HG02885 (cell line): ENCODE results near the gene PCGF3.
"Not testable (repeated sequence)": the region's sequence is repeated elsewhere in the genome, so short reads cannot be mapped to it uniquely, and the experiment has no call there.

ENCODE experiments used
- ATAC-seq: cut with Tn5 transposase; IDR thresholded peaks from one replicate; pipeline ENCODE4 v1.9.1; 2021; ENCODE audit warnings: mild to moderate bottlenecking; ENCODE audit not compliant: unreplicated experiment, poor library complexity

The PCGF3 gene

DNA sequence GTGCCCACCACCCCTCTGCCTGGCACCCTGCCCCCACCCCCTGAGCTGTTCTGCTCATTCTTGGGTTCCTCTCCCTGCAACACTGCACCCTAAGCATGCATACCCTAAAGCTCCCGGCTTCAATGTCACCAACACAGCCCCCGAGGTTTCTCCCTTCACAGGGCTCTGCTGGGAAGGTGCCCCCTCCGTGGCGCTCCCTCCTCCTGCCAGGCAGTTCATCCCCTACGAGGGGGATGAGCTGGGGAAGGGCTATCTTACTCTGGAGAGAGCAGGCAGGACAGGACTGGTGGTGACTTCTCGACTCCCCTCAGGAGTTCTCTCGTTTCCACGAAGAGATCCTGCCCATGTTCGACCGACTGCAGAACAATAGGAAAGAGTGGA, 38.1 kb upstream of the PCGF3 start:
- ATAC-seq: no peak

DNA sequence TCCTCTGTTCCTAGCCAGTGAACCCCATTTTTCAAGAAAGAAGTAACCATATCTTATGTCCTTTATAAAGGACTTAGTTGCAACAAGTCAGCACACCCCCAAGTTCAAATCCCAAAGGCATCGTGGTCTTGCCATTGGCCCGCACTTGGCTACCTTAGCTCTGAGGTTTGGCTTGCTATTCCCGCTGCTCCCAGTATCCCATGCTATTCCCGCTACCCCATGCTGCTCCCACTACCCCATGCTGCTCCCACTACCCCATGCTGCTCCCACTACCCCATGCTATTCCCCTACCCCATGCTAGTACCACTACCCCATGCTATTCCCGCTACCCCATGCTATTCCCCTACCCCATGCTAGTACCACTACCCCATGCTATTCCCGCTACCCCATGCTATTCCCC, 37.4 kb upstream of the PCGF3 start:
- ATAC-seq: not testable (repeated sequence)

DNA sequence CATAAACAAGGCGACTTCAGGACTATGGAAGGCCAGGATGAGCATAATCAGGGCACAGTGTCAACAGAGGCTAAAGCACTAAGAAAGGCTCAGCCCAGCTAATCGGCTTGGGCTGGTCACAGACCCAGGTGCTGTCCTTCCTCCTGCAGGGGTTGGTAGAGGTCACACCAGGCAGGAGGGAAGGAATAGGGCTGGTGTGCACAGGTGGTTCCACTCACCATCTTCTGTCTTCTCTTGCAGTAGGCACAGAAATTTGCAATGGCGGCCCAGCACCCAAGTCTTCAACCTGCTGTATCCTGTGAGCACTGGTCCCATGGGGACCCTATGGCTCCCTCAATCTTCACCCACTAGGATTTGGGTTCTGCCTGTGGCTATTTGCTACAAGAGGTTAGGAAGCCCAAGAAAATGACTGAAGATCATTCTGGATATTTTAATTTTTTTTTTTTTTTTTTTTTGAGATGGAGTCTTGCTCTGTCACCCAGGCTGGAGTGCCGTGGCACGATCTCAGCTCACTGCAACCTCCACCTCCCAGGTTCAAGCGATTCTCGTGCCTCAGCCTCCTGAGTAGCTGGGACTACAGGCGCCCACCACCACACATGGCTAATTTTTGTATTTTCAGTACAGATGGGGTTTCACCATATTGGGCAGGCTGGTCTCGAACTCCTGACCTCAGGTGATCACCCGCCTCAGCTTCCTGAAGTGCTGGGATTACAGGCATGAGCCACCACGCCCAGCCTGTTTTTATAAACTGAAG, 35.6 kb upstream of the PCGF3 start:
- ATAC-seq: not testable (repeated sequence)

DNA sequence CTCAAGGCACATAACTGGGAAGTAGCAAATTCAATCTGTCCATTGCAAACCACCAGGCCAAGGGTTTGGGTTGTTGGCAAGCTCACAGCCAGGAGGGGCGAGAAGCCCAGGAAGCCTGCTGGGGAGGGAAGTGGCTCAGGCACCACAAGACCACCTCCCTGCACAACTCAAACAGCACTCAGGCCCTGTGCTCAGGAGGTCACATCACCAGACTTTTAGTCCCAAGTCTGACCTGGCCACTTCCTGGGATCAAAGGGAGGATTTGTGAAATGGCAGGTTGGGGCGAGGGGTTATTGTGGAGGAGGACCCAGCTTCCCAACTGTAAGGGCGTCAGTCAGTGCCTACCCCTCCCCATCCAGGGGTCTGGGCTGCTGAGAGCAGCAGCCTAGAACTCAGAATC, 33.9 kb upstream of the PCGF3 start:
- no peak for ATAC-seq

DNA sequence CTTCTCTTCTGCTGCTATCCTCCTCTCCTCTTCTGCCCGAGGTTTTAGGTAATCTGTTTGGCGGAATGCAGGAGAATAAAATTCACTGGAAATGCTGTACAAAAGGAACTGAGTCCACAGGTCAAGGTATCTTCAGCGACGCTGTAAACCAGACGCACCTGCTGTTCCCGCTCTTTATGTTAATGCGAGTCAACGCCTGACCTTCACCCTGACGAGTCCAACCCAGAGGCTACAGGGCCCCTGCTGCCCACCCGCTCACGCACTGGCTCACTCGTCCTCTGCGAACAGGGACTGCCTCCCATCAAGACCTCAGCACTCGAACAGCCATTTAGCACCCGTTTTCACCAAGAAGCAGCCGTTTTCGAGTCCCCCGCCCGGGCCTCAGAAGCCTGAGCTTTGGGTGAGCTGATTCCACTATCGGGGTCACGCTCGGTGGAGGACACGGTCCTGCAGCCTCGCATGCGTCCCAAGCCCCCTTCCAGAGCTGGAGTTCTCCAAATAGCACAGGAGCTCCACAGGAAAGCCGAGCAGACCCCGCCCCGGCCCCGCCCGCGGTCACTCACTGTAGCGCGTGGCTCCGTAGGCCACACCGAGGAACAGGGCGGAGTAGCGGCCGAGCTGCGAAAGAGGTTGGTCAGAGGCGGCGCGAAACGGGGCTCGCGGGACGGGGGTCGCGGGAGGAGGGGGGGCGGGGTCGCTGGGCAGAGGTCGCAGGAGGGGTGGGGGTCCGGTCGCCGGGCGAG, 32.1 kb upstream of the PCGF3 start:
- no peak for ATAC-seq

DNA sequence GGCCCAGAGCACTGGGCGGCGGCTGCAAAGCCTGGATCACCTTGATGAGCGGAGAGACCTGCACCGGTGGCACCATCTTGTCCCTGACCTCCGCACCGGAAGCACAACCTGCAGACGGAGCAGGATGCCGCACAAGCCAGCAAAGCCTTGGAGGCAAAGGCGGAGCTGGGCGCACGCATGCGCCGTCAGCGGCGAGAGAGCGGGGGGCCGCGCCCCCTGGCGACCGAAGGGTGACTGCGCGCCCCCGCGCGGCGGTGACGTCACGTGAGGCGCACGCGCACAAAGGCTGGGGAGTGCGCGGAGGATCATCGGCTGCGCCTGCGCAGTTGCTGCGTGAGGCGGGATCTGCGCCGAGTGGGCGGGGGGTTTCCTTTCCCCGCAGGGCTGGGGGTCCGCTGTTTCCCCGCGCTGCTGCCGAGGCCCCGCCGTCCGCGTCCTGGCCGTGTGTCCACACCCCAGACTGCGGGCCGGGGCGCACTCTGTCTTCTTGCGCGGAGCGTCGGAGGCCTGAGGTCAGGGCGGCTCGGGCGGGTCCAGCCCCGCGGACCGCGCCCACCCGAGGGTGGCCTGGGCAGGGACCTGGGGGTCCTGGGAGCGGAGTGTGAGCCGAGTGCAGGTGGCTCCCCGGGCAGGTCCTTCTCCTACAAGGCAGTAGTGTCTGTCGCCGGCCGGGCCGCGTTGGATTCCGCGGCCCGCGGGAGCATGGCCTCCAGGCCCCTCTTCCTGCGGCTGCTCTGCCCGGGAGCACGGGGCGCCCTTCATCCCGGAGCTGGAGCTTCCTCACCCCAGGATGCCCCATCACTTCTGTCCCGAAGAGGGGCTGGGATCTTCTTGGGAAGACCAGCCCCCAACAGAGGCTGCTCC, 31.2 kb upstream of the PCGF3 start, which contains the start of the genes ATP5ME and MYL5:
TSS of gene ATP5ME (minus strand) at position 105 of the 864 bp plus-strand sequence. CDS start at position 76, 29 bp downstream.
TSS of gene MYL5 (plus strand) at position 371 of the 864 bp plus-strand sequence. CDS start 3,485 bp downstream, outside the sequence.
- ATAC-seq: peak; percentile 74

DNA sequence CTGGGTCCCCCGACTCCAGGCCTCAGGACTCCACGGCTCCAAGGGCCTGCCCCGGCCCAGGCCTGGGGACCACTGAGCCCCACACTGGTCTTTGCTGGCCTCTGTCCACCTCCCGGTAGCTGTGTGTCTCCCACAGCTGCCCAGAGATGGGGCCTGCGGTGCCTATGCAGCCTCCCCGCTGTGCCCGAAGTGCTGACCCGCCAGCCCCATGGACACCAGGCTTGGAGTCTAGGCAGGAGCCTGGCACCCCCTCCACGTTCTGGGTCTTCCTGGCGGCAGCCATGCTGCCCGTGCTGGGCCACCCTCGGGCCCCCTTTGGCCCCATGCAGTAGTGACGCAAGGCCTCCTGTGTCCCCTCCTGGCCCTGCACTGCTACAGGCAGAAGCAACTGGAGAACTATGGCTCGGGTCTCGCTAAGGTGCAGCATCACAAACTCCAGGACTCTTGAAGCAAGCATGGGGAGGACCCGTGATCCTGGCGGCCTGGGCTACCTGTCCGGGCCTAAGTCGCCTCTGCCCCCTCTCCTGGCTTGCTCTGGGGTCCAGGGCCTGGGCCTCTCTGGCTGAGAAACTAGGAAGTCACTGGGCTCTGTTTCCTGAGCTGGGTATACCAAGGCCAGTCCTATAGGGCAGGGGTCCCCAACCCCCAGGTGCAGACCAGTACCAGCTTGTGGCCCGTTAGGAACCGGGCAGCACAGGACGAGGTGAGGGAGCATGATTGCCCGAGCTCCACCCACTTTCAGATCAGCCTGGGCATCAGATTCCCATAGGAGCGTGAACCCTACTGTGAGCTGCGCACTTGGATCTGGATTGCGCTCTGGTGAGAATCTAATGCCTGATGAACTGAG, 30.4 kb upstream of the PCGF3 start:
- peak; percentile 3 for ATAC-seq

DNA sequence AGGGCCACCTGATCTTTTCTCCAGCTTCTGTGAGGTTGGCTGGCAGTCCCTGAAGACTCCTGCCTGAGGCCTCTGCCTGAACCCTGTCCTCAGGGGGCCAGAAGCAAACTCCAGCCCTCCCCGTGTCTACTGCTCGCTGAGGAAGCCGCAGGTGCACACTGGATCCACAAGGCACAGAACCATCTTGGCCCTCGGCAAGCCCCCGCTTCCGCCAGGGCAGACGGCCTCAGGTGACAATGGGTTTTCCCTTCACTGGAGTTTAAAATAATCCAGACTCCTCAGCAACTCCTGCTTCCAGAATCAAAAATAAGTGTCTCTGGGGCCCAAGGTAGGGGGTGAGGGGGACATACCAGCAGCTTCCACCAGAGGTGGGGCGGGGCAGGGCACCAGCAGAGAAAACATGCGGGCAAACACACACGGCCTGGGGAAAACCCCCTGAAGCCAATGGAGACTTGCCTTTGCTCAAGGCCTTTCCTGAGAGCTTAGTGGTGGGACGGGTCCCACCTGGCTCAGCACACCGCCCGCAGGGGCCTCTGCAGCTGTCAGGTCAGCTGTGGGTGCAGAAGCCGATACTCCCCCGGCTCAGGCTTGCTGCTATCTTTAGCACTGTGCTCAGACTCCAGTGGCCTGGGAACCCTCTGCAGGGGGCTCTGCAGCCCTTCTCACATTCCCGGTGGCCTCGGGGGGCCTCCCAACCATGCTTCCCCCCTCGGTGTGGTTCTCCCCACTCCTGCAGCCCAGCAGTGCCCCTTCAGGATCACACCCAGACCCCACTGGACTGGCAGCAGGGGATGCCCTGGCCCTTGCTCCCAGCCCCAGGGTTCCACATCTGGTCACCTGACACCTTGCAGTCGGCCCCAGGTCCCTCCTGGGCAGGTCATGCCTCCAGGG, 29.4 kb upstream of the PCGF3 start:
- peak; percentile 21 for ATAC-seq

DNA sequence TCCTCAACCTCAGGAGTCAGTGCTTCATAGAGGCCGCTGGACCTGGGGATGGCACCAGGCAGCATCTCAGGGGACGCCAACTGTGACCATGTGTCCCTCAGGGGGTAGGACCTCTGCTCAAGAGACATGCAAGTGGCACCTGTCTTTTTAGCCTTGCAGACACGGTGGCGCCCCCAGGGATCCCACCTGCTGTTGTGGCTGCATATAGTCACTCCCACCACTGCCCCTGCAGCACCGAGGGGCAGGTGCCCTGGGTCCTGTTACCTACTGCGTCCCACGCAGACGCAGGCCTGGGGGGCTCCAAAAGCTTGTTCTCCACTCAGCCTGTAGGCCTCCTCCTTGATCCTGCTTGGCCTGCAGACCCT, 28.8 kb upstream of the PCGF3 start:
- ATAC-seq: no peak

DNA sequence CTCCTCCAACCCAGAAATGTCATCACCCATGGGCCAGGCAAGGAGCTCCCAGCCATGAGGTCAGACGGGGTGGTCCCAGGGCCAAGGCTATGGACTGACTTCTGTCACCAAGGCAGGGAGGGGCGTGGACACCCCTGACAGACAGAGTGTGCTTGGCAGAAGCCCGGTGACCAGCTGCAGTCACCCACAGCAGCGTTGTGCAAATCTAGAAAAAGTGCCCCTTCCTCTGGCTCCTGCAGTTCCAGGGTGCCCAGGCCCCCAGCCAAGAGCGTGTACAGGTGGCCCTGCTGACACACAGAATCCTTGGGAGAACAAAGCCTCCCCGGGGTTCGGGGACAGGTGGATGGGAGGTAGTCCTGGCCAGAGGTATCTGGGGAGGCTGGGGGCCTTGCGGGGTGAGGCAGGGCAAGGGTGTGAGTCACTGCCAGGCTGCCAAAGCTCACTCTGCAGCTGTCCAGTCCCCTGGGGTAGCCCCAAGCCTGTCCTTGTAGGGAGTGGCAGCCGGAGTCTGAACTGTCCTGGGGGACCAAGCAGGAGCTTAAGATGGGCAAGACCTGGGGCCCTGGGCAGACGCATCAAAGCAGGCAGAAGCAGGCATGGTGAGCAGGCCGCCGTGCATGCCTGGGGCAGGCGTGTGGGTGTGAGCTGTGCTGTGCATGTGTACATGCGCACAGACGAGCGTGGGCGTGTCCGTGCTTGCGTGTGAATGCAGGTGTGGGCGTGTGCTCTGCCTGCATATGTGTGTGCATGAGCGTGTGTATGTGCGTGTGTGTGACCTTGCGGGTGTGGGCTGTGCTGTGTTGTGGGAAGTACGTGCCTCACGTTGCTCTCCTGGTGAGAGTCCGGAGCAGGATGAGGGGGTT, 28.0 kb upstream of the PCGF3 start:
- peak; percentile 28 for ATAC-seq

DNA sequence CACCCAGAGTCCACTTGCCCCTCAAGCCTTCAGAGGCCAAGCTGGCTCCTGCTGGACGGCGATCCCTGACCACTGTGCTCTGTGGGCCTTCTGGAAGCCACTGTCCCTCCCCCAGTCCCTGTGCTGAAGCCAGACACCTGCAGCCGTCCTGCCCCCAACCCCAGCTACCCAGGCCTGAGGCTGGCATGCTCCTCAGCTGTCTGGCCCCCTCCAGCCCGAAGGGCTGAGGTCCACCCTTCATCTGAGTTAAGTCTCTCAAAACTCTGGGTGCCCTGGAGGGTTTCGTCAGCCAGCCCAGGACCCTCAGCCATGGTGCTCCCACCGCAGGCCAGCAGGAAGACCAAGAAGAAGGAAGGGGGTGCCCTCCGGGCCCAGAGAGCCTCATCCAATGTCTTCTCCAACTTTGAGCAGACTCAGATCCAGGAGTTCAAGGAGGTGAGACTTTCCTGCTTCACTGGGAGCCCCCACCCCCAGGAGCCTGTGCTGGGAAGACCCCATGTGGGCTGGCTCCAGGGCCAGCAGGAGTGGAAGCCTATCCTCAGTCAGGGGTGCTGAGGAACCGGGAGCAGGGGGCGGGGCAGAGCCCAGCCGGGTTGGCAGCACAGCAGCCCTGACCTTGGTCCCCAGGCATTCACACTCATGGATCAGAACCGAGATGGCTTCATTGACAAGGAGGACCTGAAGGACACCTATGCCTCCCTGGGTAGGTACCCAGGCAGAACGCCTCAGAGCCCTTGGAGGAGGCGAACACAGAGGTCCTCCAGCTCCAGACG, 27.1 kb upstream of the PCGF3 start:
- no peak for ATAC-seq

DNA sequence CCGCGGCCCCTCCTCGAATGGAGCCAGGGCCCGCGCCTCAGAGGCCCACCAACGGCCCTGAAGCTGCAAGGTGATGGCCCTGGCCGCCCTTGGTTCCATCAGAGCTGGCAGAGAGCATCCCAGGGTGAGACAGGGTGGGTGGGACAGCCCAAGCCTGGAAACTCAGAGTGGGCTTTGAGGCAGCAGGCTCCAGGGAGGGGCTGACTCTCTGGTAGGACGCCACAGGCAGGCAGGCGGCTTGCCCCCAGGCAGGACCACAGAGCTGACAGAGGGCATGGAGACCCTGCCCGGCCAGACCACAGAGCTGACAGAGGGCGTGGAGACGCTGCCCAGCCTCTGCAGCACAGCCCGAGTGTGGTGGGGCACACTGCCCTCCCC, 26.5 kb upstream of the PCGF3 start:
- no peak for ATAC-seq

DNA sequence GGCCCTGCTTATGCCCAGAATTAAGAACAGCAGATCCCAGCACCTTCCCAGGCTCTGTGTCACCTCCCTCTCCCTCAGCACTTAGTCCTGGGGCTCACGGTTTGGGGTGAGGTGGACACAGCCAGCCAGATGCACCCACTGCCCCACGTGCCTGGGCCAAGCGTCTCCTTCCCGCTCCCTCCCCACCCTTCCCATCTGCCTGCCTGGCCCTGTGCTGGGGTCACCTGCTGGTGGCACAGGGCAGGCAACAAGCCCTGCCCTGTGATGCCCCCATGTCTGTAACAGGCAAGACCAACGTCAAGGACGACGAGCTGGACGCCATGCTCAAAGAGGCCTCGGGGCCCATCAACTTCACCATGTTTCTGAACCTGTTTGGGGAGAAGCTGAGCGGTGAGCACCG, 26.0 kb upstream of the PCGF3 start:
- ATAC-seq: no peak

DNA sequence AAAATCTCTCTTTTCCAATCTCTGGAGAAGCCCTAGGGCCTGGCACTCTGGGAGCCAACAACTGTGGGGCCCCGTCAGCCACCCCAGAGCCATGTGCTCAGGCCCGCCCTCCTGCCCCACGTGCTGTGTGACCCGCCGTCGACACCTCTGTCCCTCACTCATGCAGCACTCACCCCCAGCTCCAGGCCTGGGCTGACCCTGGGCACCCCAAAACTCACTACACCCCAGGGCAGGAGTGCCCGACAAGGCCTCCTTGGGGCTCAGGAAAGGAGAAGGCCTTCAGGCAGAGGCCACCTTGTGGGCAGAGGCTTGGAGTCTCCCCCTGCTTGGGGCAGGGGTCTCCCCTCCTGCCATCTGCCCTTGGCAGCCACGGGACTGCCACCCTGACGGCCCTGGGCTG, 25.5 kb upstream of the PCGF3 start:
- no peak for ATAC-seq

DNA sequence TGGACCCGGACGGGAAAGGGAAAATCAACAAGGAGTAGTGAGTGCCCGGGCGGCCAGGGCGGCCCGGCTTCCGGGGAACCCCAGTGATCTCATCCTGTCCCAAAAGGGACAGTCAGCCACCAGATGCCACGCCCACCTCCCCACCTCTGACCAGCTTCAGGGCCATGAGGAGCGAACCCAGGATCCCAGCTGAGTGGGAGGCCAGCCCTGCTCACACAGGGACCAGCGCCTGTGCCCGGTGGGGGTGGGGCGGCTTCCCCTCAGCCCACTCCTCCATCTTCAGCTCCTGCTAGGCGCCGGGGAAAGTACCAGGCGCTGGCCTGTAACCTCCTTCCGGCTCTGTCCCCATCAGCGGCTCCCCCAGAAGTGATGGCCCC, 25.1 kb upstream of the PCGF3 start:
- ATAC-seq: peak; percentile 37

DNA sequence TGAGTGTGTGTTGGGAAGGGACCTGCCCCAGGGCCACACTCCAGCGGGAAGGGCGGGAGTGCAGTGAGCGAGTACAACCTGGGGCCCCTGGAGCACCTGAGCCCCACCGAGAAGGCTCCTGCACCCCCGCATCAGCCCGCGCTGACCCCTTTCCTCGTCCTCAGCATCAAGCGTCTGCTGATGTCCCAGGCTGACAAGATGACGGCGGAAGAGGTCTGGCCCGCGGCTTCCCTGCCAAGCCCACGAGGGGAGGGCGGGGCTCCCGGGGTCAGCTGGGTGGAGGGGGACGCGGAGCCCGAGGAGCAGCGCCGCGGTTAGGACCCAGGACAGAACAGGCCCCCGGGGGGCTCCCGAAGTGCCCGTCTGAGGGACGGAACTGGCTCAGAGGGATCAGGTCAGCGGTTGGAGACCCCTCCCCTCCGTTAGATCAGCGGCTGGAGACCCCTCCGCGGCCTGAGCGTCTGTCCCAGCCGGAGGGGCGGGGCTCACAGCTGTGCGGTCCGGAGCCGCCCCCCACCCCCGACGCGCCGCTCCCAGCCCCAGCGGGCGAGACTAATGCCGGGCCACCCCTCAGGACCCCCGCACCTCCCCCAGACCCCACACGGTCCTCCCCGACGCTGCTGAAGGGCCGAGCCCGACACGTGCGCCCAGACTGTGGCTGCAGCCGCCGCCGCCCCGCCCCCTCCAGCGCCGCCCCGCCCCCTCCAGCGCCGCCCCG, 24.5 kb upstream of the PCGF3 start:
- ATAC-seq: peak; percentile 31
